SK-N-SH treated with all-trans-retinoic acid at 6 μM for 48 hours (cell line): ENCODE results near the gene MPPED2.

Experiments
- ATAC-seq: fragments of 200-7000 bp; cut with Tn5 transposase; 3 replicates; pipeline ENCODE4 v1.9.1; 2020; ENCODE audit warnings: mild to moderate bottlenecking, moderate library complexity
- BACH2 ChIP-seq: fragments of 250-450 bp; sonication (Bioruptor Pico); IDR thresholded peaks from 2 replicates; pipeline ENCODE4 v1.9.0; 2021; ENCODE audit warnings: mild to moderate bottlenecking, borderline replicate concordance
- CREB5 ChIP-seq: fragments of 250-450 bp; sonication (Bioruptor Pico); IDR thresholded peaks from 2 replicates; pipeline ENCODE4 v1.5.1; 2020; ENCODE audit warnings: low read depth, mild to moderate bottlenecking, moderate library complexity
- CSDC2 ChIP-seq: fragments of 250-450 bp; sonication (Bioruptor Pico); IDR thresholded peaks from 2 replicates; pipeline ENCODE4 v1.5.0; 2020; ENCODE audit warnings: mild to moderate bottlenecking, moderate library complexity
- ESRRG ChIP-seq: fragments of 250-450 bp; sonication (Bioruptor Pico); IDR thresholded peaks from 2 replicates; pipeline ENCODE4 v1.6.1; 2021; ENCODE audit warnings: mild to moderate bottlenecking
- GLIS3 ChIP-seq: fragments of 250-450 bp; sonication (Bioruptor Pico); IDR thresholded peaks from 2 replicates; pipeline ENCODE4 v1.5.0; 2020; ENCODE audit warnings: mild to moderate bottlenecking, moderate library complexity
- ISL1 ChIP-seq: fragments of 250-450 bp; sonication (Bioruptor Pico); IDR thresholded peaks from 2 replicates; pipeline ENCODE4 v2.1.2; 2022; ENCODE audit warnings: mild to moderate bottlenecking, moderate library complexity
- OSR1 ChIP-seq: fragments of 250-450 bp; sonication (Bioruptor Pico); IDR thresholded peaks from 2 replicates; pipeline ENCODE4 v1.8.0; 2022; ENCODE audit warnings: moderate library complexity, mild to moderate bottlenecking, inconsistent platforms
- PATZ1 ChIP-seq: fragments of 250-450 bp; sonication (Bioruptor Pico); IDR thresholded peaks from 2 replicates; pipeline ENCODE4 v1.8.0; 2020; ENCODE audit warnings: mild to moderate bottlenecking, moderate library complexity, borderline replicate concordance
- RARB ChIP-seq: fragments of 250-450 bp; sonication (Bioruptor Pico); IDR thresholded peaks from 2 replicates; pipeline ENCODE4 v1.8.0; 2021; ENCODE audit warnings: mild to moderate bottlenecking, moderate library complexity
- SNAI2 ChIP-seq: fragments of 250-450 bp; sonication (Bioruptor Pico); IDR thresholded peaks from 2 replicates; pipeline ENCODE4 v1.5.0; 2020; ENCODE audit warnings: mild to moderate bottlenecking, moderate library complexity
- TCF4 ChIP-seq: fragments of 250-450 bp; sonication (Bioruptor Pico); IDR thresholded peaks from 2 replicates; pipeline ENCODE4 v1.8.0; 2021; ENCODE audit warnings: mild to moderate bottlenecking, moderate library complexity, borderline replicate concordance
- TOX ChIP-seq: fragments of 250-450 bp; sonication (Bioruptor Pico); IDR thresholded peaks from 2 replicates; pipeline ENCODE4 v1.8.0; 2021; ENCODE audit warnings: mild to moderate bottlenecking, moderate library complexity, borderline replicate concordance
- TSHZ2 ChIP-seq: fragments of 250-450 bp; sonication (Bioruptor Pico); IDR thresholded peaks from 2 replicates; pipeline ENCODE4 v1.5.0; 2020; ENCODE audit warnings: mild to moderate bottlenecking, moderate library complexity
- ZC3H10 ChIP-seq: fragments of 250-450 bp; sonication (Bioruptor Pico); IDR thresholded peaks from 2 replicates; pipeline ENCODE4 v1.5.1; 2021; ENCODE audit warnings: mild to moderate bottlenecking, moderate library complexity
- ZNF70 ChIP-seq: fragments of 450-650 bp; formaldehyde crosslinking; IDR thresholded peaks from 2 replicates; pipeline ENCODE4 v1.5.0; 2020; ENCODE audit warnings: mild to moderate bottlenecking, moderate library complexity
- TF ChIP-seq, protein P1 (sequence below): fragments of 250-450 bp; sonication (Bioruptor Pico); IDR thresholded peaks from 2 replicates; pipeline ENCODE4 v1.8.0; 2021; ENCODE audit warnings: low read depth, mild to moderate bottlenecking, moderate library complexity, borderline replicate concordance

Gene MPPED2

DNA sequence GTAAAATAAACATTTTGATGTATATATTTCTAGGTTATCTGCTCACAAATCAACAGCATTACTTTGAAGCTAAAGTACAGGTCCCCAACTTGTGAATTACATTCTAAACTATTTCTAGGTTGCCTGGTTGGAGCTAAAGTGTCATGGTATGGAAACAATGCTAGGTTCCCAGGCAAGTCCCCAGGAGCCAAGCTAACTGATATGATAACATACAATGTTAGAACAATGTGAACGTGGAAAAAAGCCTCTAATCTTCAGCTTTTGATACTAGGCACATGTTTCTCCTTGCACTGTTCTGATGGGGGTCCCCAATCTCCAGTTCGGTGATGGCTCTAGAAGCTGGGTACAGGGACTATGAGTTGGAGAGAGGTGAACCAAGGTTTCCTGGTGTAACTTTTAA is 153.4 kb downstream of the MPPED2 start:
- TF ChIP-seq RARB (CRISPR knock-in tag) (no peak), TOX (no peak), GLIS3 (CRISPR knock-in tag) (no peak), OSR1 (CRISPR knock-in tag) (no peak), BACH2 (no peak), PATZ1 (CRISPR knock-in tag) (no peak), ISL1 (CRISPR knock-in tag) (no peak)
- TF ChIP-seq, protein P1, sequence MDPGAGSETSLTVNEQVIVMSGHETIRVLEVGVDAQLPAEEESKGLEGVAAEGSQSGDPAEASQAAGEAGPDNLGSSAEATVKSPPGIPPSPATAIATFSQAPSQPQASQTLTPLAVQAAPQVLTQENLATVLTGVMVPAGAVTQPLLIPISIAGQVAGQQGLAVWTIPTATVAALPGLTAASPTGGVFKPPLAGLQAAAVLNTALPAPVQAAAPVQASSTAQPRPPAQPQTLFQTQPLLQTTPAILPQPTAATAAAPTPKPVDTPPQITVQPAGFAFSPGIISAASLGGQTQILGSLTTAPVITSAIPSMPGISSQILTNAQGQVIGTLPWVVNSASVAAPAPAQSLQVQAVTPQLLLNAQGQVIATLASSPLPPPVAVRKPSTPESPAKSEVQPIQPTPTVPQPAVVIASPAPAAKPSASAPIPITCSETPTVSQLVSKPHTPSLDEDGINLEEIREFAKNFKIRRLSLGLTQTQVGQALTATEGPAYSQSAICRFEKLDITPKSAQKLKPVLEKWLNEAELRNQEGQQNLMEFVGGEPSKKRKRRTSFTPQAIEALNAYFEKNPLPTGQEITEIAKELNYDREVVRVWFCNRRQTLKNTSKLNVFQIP (CRISPR knock-in tag), result no peak
- no peak for ATAC-seq

- ATAC-seq, result no peak
- TF ChIP-seq BACH2, result no peak
- TF ChIP-seq, all 23 proteins: peak for 0
Observed at GRCh38 chr11:30432178-30432577, 154.0 kb downstream of the MPPED2 start.

DNA sequence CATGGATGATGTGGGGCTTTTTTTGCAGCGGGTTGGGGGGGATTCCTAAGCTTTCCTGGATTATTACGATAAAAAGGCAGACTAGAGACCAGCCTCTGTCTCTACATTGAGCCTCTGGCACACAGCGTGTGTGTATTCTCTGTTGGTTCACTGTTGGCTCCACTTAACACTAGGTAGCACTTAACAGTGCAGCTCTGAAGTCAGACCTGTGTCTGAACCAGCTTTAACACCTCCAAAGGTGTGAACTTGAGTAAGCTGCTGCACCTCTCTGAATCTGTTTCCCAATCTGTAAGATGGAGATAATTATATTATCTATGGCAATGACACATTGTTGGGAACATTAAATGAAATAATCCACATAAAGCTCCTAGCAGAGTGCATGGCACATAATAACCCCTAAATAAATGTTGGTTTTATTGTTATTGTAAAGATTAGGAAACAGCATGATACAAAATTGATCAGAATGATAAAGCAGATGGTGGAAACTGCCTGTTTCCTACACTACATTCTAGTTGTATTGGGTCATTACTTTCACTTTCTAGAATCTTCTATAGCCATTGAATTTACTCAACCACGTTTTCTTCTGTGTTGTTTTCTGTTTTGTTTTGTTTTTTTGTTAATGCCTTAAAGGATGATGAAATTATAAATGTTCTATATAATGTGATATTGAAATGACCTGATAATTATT is 154.9 kb downstream of the MPPED2 start:
- no peak for ATAC-seq
- TF ChIP-seq ZC3H10 (CRISPR knock-in tag) (no peak), CREB5 (CRISPR knock-in tag) (no peak), TCF4 (CRISPR knock-in tag) (no peak), GLIS3 (CRISPR knock-in tag) (no peak)
- TF ChIP-seq, all 23 proteins: peak for 0

GRCh38 chr11:30429550-30429949 is 156.6 kb downstream of the MPPED2 start:
- TF ChIP-seq TSHZ2 (CRISPR knock-in tag) (0 out of 2 replicates have a peak, but pooled peaks have one; percentile 42), TCF4 (CRISPR knock-in tag) (peak; percentile 42), ZNF70 (no peak)
- ATAC-seq, result no peak; the same call in 2 of the 3 replicates

DNA sequence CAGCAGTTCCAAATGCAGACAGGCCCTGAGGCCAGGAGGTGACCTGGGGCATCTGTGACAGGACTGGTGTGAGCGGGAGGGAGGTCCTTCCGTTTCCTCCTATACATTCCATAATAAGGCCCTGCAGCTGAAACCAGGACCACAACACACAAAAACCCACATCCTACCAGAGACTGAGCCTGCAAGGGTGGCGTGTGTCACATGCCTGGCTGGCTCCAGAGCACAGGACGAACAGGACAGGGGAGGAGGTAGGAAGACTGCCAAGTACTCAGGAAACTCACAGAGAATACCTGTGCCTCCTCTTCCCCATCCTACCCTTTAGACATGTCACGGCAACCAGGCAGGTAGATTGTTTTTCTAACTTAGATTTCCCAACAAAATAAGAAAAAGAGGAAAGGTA is 159.4 kb downstream of the MPPED2 start:
- no peak for ATAC-seq

More for the DNA sequence above, 159.4 kb downstream of the MPPED2 start:
- TF ChIP-seq ESRRG (CRISPR knock-in tag) (no peak), GLIS3 (CRISPR knock-in tag) (no peak), TSHZ2 (CRISPR knock-in tag) (no peak), TOX (no peak), SNAI2 (CRISPR knock-in tag) (no peak), CSDC2 (CRISPR knock-in tag) (no peak)
